Activated T-helper 1 cell treated with anti-CD3 and anti-CD28 coated beads, Interleukin-12 subunit alpha, Interleukin-12 subunit beta, Interleukin-2, Interleukin-4 antibody, amounts not matched to agents 30 ng/mL and 10 ng/mL and 1 ng/mL, durations not matched to agents 14 hours and 24 hours and 36 hours (primary cell): ENCODE measurements around the gene KRT7. TPM values are rescaled to one million over a fixed set of nuclear protein-coding genes. Genes with fewer than 3 reads are reported as not detected.

Source experiments
- DNase-seq: peaks from one replicate; pipeline ENCODE4 v3.0.0; 2021; ENCODE audit warnings: low spot score
- H3K27ac Mint-ChIP-seq: one replicate; pipeline ENCODE4 v1.8.0; 2021; ENCODE audit warnings: mild to moderate bottlenecking, mixed read lengths
- H3K27me3 Mint-ChIP-seq: one replicate; pipeline ENCODE4 v1.8.0; 2022; ENCODE audit warnings: mild to moderate bottlenecking, moderate library complexity, mixed read lengths; ENCODE audit not compliant: insufficient read depth
- H3K36me3 Mint-ChIP-seq: one replicate; pipeline ENCODE4 v1.8.0; 2021; ENCODE audit warnings: low read depth, mixed read lengths
- H3K4me1 Mint-ChIP-seq: one replicate; pipeline ENCODE4 v1.8.0; 2021; ENCODE audit warnings: low read depth, mixed read lengths
- H3K4me3 Mint-ChIP-seq: one replicate; pipeline ENCODE4 v1.8.0; 2021; ENCODE audit warnings: mild to moderate bottlenecking, moderate library complexity, mixed read lengths
- H3K9me3 Mint-ChIP-seq: one replicate; pipeline ENCODE4 v1.8.0; 2021; ENCODE audit warnings: mixed read lengths
- intact Hi-C: fragments of 100-400 bp; cut with micrococcal nuclease; formaldehyde crosslinking; loops from one replicate; pipeline ENCODE4 v1.15.1; 2024
- total RNA-seq: library from RNA; stranded (reverse); gene quantifications from 2 replicates; pipeline ENCODE4 v1.2.3, GENCODE V29; 2022

KRT7 gene
- total RNA-seq, 1 donor from 2014 or later = 21.2 TPM

- Mint-ChIP-seq H3K4me3 (no peak overlapping the region), H3K27ac (no peak overlapping the region), H3K27me3 (peaks cover 47% of the 10 kb centered on the region), H3K4me1 (peaks cover 13% of the 10 kb centered on the region), H3K36me3 (no peaks in the 10 kb centered on the region), H3K9me3 (peaks cover 5% of the 10 kb centered on the region)
- intact Hi-C loops = loop anchor here (1.0 kb wide), 3 partner anchors 22 to 105 kb away; no protein-coding TSS in a partner anchor
- DNase-seq = no peak
These were observed 10.4 kb upstream of the KRT7 start for GRCh38 chr12:52222692-52223091.

GRCh38 chr12:52223406-52224039, 9.5 kb upstream of the KRT7 start:
- peaks cover 46% of the 10 kb centered on the region for H3K27me3 Mint-ChIP-seq
- DNase-seq = no peak
- no peaks in the 10 kb centered on the region for H3K36me3 Mint-ChIP-seq
- no peak overlapping the region for H3K4me3 Mint-ChIP-seq
- intact Hi-C loops = no loop called here
- peaks cover 5% of the 10 kb centered on the region for H3K9me3 Mint-ChIP-seq
- no peak overlapping the region for H3K27ac Mint-ChIP-seq
- peaks cover 13% of the 10 kb centered on the region for H3K4me1 Mint-ChIP-seq

- Mint-ChIP-seq H3K27me3 (peaks cover 46% of the 10 kb centered on the region), H3K9me3 (peaks cover 5% of the 10 kb centered on the region), H3K4me3 (no peak overlapping the region), H3K36me3 (no peaks in the 10 kb centered on the region), H3K4me1 (peaks cover 13% of the 10 kb centered on the region), H3K27ac (no peak overlapping the region)
- no peak for DNase-seq
- intact Hi-C loops = no loop called here
These were observed 8.9 kb upstream of the KRT7 start for GRCh38 chr12:52224151-52224550.

DNA sequence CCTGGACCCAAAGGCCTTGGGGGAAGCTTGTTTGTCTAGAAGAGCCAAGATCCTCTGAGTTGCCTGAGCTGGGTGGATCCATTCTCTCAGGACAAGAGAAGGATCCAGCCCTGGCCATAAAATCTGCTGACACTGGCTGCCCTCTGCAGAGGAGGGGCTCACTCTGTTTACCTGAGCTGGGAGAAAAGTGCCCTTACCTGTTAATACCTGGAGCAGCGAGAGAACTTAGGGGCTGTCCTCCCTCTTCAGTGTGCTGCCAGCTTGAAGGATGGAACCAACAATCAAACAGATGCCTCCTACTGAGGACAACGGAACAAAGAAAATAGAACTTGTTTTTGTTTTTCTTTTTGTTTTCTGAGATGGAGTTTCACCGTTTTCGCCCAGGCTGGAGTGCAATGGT, 7.3 kb upstream of the KRT7 start:
- Mint-ChIP-seq H3K4me1 (peaks cover 13% of the 10 kb centered on the region), H3K4me3 (no peak overlapping the region), H3K27ac (no peak overlapping the region), H3K27me3 (peaks cover 47% of the 10 kb centered on the region), H3K36me3 (no peaks in the 10 kb centered on the region), H3K9me3 (peaks cover 5% of the 10 kb centered on the region)
- intact Hi-C loops = no loop called here
- no peak for DNase-seq

DNA sequence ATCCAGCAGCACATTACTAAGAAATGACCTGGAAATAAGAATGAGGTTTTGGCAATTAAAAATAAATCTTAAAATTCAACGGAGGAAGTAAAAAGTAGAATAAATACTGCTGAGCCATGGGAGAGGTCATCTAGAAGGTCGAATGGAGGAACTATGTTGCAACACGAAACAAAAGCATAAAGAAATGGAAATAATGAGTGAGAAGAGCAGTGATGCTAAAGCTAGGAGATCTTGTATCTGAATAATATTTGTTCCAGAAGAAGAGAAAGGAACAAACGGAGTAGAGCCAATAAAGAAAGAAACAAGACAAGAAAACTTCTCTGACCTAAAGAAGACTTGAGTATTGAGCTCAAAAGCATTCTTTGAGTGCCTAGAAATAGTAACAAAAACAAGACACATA, 6.6 kb upstream of the KRT7 start:
- DNase-seq = no peak
- Mint-ChIP-seq H3K27ac (no peak overlapping the region), H3K4me1 (peaks cover 8% of the 10 kb centered on the region), H3K9me3 (peaks cover 5% of the 10 kb centered on the region), H3K4me3 (no peak overlapping the region), H3K36me3 (no peaks in the 10 kb centered on the region), H3K27me3 (peaks cover 47% of the 10 kb centered on the region)
- intact Hi-C loops = no loop called here

DNA sequence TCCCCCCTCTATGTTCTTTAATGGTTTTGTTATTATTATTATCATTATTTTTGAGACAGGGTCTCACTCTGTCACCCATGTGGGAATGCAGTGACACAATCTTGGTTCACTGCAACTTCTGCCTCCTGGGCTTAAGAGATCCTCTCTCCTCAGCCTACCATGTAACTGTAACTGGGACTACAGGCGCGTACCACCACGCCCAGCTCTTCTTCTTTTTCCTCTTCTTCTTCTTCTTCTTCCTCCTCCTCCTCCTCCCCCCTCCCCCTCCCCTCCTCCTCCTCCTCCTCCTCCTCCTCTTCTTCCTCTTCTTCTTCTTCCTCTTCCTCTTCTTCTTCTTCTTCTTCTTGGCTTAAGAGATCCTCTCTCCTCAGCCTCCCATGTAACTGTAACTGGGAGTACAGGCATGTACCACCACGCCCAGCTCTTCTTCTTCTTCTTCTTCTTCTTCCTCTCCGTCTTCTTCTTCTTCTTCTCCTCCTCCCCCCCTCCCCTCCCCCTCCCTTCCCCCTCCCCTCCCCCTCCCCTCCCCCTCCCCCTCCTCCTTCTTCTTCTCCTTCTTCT, 5.4 kb upstream of the KRT7 start:
- peaks cover 5% of the 10 kb centered on the region for H3K9me3 Mint-ChIP-seq
- intact Hi-C loops = no loop called here
- H3K27me3 Mint-ChIP-seq = peaks cover 58% of the 10 kb centered on the region
- H3K36me3 Mint-ChIP-seq = no peaks in the 10 kb centered on the region
- no peak for DNase-seq
- no peak overlapping the region for H3K27ac Mint-ChIP-seq
- H3K4me1 Mint-ChIP-seq = no peaks in the 10 kb centered on the region
- H3K4me3 Mint-ChIP-seq = no peak overlapping the region

- Mint-ChIP-seq H3K36me3 (no peaks in the 10 kb centered on the region), H3K27ac (no peak overlapping the region), H3K27me3 (peaks cover 60% of the 10 kb centered on the region), H3K4me3 (no peak overlapping the region), H3K4me1 (no peaks in the 10 kb centered on the region), H3K9me3 (peaks cover 5% of the 10 kb centered on the region)
- intact Hi-C loops = no loop called here
- no peak for DNase-seq
These were observed 4.7 kb upstream of the KRT7 start for GRCh38 chr12:52228366-52228765.

- no peaks in the 10 kb centered on the region for H3K4me1 Mint-ChIP-seq
- no peak for DNase-seq
- no peak overlapping the region for H3K4me3 Mint-ChIP-seq
- peaks cover 5% of the 10 kb centered on the region for H3K9me3 Mint-ChIP-seq
- H3K27ac Mint-ChIP-seq = no peak overlapping the region
- H3K36me3 Mint-ChIP-seq = no peaks in the 10 kb centered on the region
- intact Hi-C loops = no loop called here
- peaks cover 61% of the 10 kb centered on the region for H3K27me3 Mint-ChIP-seq
These were observed 4.1 kb upstream of the KRT7 start for GRCh38 chr12:52228931-52229330.

- intact Hi-C loops = no loop called here
These were observed 3.2 kb upstream of the KRT7 start for GRCh38 chr12:52229836-52230343.

DNA sequence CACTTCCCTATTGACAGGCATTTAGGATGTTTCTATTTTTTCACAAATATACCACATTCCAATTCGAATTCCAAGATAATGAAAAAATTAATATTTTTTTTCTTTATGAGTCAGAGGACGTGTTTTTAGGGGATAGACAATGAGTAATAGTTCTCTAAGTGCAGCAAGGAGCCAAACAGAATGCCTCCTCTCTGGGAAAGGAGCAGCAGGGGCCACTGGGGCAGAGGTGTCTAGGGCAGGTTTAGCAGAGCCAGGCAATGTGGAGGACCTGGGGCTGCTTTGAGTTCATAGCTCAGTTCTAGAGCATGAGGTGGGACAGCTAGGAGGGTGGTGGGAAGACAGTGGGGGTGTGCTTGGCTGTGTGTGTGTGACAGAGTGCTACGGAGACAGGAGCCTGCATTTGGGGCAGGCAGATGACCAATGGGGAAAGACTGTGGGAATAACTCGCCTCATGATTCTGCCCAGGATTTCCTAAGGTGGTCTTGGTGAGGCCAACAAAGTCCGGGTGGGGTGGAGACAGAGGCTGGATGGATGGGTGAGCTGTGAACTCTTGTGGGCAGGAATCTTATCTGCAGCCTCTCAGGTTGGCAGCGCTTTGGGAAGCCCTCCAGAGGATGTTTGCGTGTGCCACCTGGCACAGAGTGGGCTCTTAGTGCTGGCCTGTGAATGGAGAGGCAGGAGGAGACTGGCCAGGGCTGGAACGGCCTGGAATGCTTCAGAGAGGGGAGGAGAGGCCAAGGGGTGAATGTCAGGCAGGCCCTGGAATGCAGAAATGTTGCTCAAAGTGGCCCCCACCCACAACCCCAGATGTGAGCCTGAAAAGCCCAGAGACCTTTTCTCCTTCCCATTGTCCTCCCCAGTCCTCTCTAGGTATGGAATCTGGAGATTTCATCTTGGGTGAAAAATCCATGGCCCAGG, 2.4 kb upstream of the KRT7 start:
- H3K4me3 Mint-ChIP-seq = no peak overlapping the region
- no peak overlapping the region for H3K27ac Mint-ChIP-seq
- H3K4me1 Mint-ChIP-seq = peaks cover 5% of the 10 kb centered on the region
- no peak for DNase-seq
- peaks cover 59% of the 10 kb centered on the region for H3K27me3 Mint-ChIP-seq
- intact Hi-C loops = no loop called here
- H3K36me3 Mint-ChIP-seq = no peaks in the 10 kb centered on the region
- no peaks in the 10 kb centered on the region for H3K9me3 Mint-ChIP-seq

More at GRCh38 chr12:52229836-52230343, 3.2 kb upstream of the KRT7 start:
- Mint-ChIP-seq H3K9me3 (no peaks in the 10 kb centered on the region), H3K4me1 (peaks cover 5% of the 10 kb centered on the region), H3K4me3 (no peak overlapping the region), H3K27me3 (peaks cover 59% of the 10 kb centered on the region), H3K36me3 (no peaks in the 10 kb centered on the region), H3K27ac (no peak overlapping the region)
- no peak for DNase-seq

- Mint-ChIP-seq H3K27me3 (peaks cover 53% of the 10 kb centered on the region), H3K36me3 (no peaks in the 10 kb centered on the region), H3K27ac (no peak overlapping the region), H3K4me1 (peaks cover 5% of the 10 kb centered on the region), H3K4me3 (no peak overlapping the region), H3K9me3 (no peaks in the 10 kb centered on the region)
- intact Hi-C loops = no loop called here
- DNase-seq = no peak
These were observed 1.5 kb upstream of the KRT7 start for GRCh38 chr12:52231305-52232202.

GRCh38 chr12:52232203-52232673, 805 bp upstream of the KRT7 start:
- Mint-ChIP-seq H3K4me3 (no peak overlapping the region), H3K4me1 (peaks cover 5% of the 10 kb centered on the region), H3K9me3 (no peaks in the 10 kb centered on the region), H3K36me3 (no peaks in the 10 kb centered on the region), H3K27ac (no peak overlapping the region), H3K27me3 (peaks cover 48% of the 10 kb centered on the region)
- no peak for DNase-seq
- intact Hi-C loops = no loop called here
